Fibroblast of gingiva (primary cell): ENCODE measurements around the gene CDK5.
A peak's percentile ranks its signal among the peaks of the same experiment; 100 is the strongest.
"Not testable (repeated sequence)": the region's sequence is repeated elsewhere in the genome, so short reads cannot be mapped to it uniquely, and the experiment has no call there.

Source experiments
- DNase-seq: peaks from one replicate; pipeline ENCODE4 v3.0.0-alpha.2; 2011; ENCODE audit warnings: low read depth

Gene CDK5

DNA sequence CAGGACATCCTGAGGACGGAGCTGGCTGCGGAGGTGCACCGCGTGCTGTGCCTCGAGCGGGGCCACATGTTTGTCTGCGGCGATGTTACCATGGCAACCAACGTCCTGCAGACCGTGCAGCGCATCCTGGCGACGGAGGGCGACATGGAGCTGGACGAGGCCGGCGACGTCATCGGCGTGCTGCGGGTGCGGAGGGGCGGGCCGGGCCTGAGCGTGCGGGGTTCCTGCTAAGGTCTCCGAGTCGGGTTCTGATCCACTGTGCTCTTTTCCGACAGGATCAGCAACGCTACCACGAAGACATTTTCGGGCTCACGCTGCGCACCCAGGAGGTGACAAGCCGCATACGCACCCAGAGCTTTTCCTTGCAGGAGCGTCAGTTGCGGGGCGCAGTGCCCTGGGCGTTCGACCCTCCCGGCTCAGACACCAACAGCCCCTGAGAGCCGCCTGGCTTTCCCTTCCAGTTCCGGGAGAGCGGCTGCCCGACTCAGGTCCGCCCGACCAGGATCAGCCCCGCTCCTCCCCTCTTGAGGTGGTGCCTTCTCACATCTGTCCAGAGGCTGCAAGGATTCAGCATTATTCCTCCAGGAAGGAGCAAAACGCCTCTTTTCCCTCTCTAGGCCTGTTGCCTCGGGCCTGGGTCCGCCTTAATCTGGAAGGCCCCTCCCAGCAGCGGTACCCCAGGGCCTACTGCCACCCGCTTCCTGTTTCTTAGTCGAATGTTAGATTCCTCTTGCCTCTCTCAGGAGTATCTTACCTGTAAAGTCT lies 43.8 kb downstream of the CDK5 start:
- DNase-seq: peak; percentile 80

DNA sequence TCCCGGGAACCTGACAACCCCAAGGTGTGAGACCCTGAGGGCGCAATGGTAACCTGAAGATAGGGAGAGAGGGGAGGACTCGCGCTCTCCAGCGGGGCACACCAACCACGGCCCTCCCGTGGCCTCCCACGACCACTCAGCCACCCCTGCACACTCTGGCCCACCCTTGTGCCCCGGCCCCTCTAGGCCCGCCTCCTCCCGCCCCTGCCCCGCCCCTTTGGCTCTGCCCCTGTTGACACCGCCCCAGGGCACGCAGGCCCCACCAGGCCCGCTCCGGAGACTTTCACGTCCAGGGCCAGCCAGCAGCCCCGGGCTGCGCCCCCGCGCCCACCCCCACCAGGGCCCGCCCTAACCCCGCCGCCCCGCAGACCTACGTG lies 44.4 kb downstream of the CDK5 start:
- no peak for DNase-seq

GRCh38 chr7:151012911-151013347 lies 44.8 kb downstream of the CDK5 start:
- peak; percentile 19 for DNase-seq

GRCh38 chr7:151012031-151012692 lies 45.5 kb downstream of the CDK5 start:
- no peak for DNase-seq

- not testable (repeated sequence) for DNase-seq
Observed at GRCh38 chr7:151011616-151012015, 46.1 kb downstream of the CDK5 start.

DNA sequence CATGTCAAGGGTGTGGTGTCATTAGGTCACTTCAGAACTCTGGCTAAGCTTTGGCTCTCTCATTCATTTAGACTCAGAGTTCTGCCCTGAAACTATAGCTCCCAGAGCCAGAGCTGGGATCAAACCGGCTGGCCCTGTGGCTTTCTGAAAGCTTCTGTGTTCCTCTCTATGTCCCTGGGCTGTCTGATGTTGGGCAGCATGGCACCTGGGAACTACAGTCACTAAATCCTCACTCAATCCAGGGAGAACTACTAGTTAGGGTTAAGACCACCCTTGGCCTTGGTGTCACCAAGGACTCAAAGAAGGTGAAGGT lies 46.6 kb downstream of the CDK5 start:
- DNase-seq: no peak

GRCh38 chr7:151010307-151011096 lies 47.2 kb downstream of the CDK5 start:
- DNase-seq: no peak

DNA sequence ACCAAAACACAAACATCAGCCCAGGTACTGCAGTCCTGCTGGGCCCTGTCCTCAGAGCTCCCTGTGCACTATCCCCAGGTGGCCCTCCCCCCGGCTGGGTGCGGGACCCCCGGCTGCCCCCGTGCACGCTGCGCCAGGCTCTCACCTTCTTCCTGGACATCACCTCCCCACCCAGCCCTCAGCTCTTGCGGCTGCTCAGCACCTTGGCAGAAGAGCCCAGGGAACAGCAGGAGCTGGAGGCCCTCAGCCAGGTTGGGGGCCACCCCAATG lies 47.7 kb downstream of the CDK5 start:
- no peak for DNase-seq

DNA sequence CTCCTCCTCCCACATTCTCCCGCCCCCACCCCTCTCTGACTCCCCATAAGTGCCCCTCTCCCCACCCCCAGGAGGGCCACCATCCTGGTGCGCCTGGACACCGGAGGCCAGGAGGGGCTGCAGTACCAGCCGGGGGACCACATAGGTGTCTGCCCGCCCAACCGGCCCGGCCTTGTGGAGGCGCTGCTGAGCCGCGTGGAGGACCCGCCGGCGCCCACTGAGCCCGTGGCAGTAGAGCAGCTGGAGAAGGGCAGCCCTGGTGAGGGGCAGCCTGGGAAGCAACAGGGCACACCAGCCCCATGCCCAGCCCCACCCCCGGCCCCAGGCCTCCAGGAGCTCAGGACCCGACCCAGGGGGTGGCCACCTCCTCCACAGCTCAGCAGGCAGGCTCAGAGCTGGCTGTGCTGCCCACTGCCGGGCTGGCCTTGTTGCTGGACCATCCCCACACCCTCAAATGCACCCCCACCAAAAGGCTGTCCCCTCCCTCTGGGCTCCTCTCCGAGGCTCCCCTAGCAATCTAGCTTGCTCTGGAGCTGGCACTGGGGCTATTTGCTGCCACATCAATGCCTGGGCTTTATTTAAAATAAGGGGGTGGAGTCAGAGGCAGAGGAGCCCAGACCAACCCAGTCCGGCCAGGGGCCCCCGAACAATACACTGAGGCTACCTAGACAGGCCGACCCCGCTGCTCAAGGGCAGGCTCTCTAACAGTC lies 48.2 kb downstream of the CDK5 start:
- DNase-seq: no peak

DNA sequence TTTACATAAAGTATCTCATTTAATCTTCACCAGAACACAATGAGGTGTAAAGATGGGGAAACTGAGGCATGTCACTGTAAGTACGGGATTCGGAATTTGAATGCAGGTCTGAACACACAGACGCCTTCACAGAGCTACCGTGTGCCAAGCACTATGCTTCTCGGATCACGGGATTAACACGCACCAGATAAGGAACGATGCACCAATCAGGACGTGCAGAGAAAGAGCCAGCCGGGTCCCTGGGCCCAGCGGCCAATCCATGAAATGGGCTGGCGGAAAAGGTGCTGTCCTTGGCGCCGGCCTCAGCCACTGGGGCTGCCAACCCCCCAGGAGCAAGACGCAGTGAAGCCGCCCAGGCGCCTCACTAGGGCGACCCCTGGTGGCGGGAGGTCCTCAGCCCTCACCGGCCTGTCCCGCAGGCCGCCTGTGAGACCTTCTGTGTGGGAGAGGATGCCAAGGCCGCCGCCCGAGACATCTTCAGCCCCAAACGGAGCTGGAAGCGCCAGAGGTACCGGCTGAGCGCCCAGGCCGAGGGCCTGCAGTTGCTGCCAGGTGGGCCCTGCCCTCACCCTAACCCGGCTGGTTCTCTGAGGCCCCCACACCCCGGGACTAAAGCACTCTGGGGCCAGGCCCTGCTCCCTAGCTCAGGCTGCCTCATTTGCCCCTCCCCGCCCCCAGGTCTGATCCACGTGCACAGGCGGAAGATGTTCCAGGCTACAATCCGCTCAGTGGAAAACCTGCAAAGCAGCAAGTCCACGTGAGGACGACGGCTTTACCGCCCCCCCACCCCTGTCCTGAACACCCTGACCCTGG lies 49.0 kb downstream of the CDK5 start:
- DNase-seq: no peak

GRCh38 chr7:151008143-151008510 lies 49.6 kb downstream of the CDK5 start:
- DNase-seq: no peak

DNA sequence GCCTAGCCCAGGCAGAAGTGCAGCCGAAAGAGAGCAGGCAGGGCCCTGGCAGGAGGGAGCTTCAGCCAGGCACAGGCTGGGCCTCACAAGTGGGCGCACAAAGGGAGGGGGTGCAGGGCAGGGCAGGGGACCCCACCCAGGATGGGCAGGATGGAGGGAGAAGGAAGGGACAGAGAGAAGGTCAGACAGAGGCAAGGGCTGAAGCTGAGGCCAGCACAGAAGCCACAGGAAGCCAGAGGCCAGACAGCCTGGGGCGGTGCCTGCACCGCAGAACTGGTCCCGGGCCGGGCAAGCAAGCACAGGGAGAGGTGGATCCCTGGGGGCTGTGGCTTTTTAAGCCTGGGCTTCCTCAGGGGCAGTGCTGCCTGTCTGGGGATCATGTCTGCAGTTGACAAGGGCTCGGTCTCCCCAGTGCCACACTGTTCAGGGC lies 50.2 kb downstream of the CDK5 start:
- DNase-seq: no peak

DNA sequence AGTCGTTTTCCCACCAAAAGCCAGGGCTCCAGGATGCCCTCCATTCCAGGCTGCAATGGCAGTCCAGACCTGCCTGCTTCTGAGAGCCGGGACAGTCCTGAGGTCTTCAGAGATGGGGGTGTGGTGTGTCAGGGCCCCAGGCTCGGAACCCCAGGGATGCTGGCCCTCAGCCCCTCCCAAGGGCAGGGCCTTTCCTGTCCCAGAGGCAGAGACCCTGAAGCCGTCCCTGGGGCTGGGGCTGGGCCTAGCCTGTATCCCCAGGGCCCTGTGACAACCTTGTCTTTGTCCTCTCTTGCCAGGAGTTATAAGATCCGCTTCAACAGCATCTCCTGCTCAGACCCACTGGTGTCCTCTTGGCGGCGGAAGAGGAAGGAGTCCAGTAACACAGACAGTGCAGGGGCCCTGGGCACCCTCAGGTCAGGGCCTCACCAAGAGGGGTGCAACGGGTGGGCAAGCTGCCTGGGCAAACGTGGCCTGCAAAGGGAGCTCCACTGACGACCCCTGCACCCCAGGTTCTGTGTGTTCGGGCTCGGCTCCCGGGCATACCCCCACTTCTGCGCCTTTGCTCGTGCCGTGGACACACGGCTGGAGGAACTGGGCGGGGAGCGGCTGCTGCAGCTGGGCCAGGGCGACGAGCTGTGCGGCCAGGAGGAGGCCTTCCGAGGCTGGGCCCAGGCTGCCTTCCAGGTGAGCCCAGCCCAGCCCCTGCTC lies 51.0 kb downstream of the CDK5 start:
- DNase-seq: no peak

DNA sequence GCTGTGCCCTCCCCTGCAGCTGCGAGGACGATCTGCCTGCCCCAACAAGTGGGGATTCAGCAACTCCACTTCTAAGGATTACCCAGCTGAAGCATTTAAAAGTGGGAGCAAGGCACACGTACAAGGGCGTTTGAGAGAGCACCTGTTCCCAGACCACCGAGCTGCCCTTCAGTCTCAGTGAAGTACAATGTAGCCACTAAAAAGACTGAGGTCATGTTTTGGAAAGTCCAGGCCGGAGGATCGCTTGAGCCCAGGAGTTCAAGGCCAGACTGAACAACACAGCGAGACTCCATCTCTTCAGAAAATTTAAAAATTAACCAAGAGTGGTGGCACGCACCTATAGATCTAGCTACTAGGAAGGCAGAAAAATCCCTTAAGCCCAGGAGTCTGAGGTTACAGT lies 52.1 kb downstream of the CDK5 start:
- DNase-seq: no peak
